Hindlimb muscle (tissue), 1 donor: Measurements from ENCODE around the gene VPS26A. TPM values are rescaled to one million over a fixed set of nuclear protein-coding genes. Genes with fewer than 3 reads are reported as not detected.
A peak's percentile ranks its signal among the peaks of the same experiment; 100 is the strongest.
"Not testable (repeated sequence)": the region's sequence is repeated elsewhere in the genome, so short reads cannot be mapped to it uniquely, and the experiment has no call there.

Source experiments
- DNase-seq: peaks from one replicate; pipeline ENCODE4 v3.0.0-alpha.2; 2013
- polyA plus RNA-seq: library from polyadenylated mRNA; unstranded; fragments of 120-200 nt; gene quantifications from one replicate; pipeline ENCODE4 v1.2.1, GENCODE V29; 2013; ENCODE audit not compliant: insufficient read length

VPS26A gene
- polyA plus RNA-seq, 1 donor = 35.4 TPM

- no peak for DNase-seq
Measured at GRCh38 chr10:69103784-69104183, 20.2 kb upstream of the VPS26A start.

GRCh38 chr10:69104994-69105790 lies 18.8 kb upstream of the VPS26A start:
- no peak for DNase-seq

GRCh38 chr10:69107176-69107490 lies 16.8 kb upstream of the VPS26A start:
- no peak for DNase-seq

- no peak for DNase-seq
Measured at GRCh38 chr10:69107699-69108098, 16.3 kb upstream of the VPS26A start.

GRCh38 chr10:69119896-69120295 lies 4.1 kb upstream of the VPS26A start:
- DNase-seq = no peak

GRCh38 chr10:69123306-69123746 lies 652 bp upstream of the VPS26A start:
- DNase-seq = no peak

GRCh38 chr10:69124563-69125268 lies 738 bp downstream of the VPS26A start:
- DNase-seq = peak; percentile 38

GRCh38 chr10:69125554-69125953 lies 1.6 kb downstream of the VPS26A start:
- DNase-seq = no peak

GRCh38 chr10:69130251-69130650 lies 6.3 kb downstream of the VPS26A start:
- DNase-seq = no peak

- DNase-seq = no peak
Measured at GRCh38 chr10:69139961-69140360, 16.0 kb downstream of the VPS26A start.

GRCh38 chr10:69141304-69141703 lies 17.3 kb downstream of the VPS26A start:
- DNase-seq = no peak

GRCh38 chr10:69142074-69142473 lies 18.1 kb downstream of the VPS26A start:
- DNase-seq = not testable (repeated sequence)

GRCh38 chr10:69142983-69143382 lies 19.0 kb downstream of the VPS26A start:
- no peak for DNase-seq

- DNase-seq = no peak
Measured at GRCh38 chr10:69145329-69145728, 21.4 kb downstream of the VPS26A start.

GRCh38 chr10:69145864-69146263 lies 21.9 kb downstream of the VPS26A start:
- DNase-seq = no peak

- no peak for DNase-seq
Measured at GRCh38 chr10:69146759-69147158, 22.8 kb downstream of the VPS26A start.

- no peak for DNase-seq
Measured at GRCh38 chr10:69151984-69152383, 28.0 kb downstream of the VPS26A start.

GRCh38 chr10:69153227-69153626 lies 29.2 kb downstream of the VPS26A start:
- no peak for DNase-seq

- DNase-seq = no peak
Measured at GRCh38 chr10:69160809-69161241, 36.8 kb downstream of the VPS26A start.

GRCh38 chr10:69168493-69168892 lies 44.5 kb downstream of the VPS26A start:
- no peak for DNase-seq

GRCh38 chr10:69172241-69172982 lies 48.4 kb downstream of the VPS26A start:
- DNase-seq = no peak

- DNase-seq = not testable (repeated sequence)
Measured at GRCh38 chr10:69175326-69175725, 51.3 kb downstream of the VPS26A start.

GRCh38 chr10:69176823-69177222 lies 52.8 kb downstream of the VPS26A start:
- DNase-seq = no peak
